RWPE1 (cell line): ENCODE results near the gene IL17C.
"Not testable (repeated sequence)": the region's sequence is repeated elsewhere in the genome, so short reads cannot be mapped to it uniquely, and the experiment has no call there.

Source experiments
- CTCF ChIA-PET: fragments of 350-600 bp; sonication (Branson Sonifier 250); formaldehyde crosslinking; extraction: SDS; loops from one replicate; lab custom pipeline; 2021; lab: Yijun Ruan, JAX
- POLR2A ChIA-PET: fragments of 400-600 bp; formaldehyde crosslinking; extraction: SDS; loops from one replicate; lab custom pipeline; 2020; ENCODE audit warnings: antibody characterized with exemption; ENCODE audit not compliant: low non-redundant PET; lab: Yijun Ruan, JAX
- DNase-seq: peaks from one replicate; pipeline ENCODE4 v3.0.0; 2012; ENCODE audit warnings: low spot score
- H3K27ac ChIP-seq: fragments of 450-650 bp; 2 replicates; pipeline ENCODE4 v1.5.1; 2017
- CTCF ChIP-seq: fragments of 450-650 bp; conservative IDR thresholded peaks from 2 replicates; pipeline ENCODE4 v1.5.1; 2017; ENCODE audit warnings: low read depth, mild to moderate bottlenecking

Gene IL17C

GRCh38 chr16:88606148-88606757 is 32.1 kb upstream of the IL17C start:
- ChIA-PET CTCF (no interaction called here), POLR2A (no interaction called here)
- TF ChIP-seq CTCF = no peak

GRCh38 chr16:88608076-88608475 is 30.3 kb upstream of the IL17C start:
- TF ChIP-seq CTCF = no peak
- CTCF ChIA-PET = interaction anchor here (0.6 kb wide), 1 partner anchor 9 kb away, joined by 6 read pairs; no protein-coding TSS in a partner anchor
- POLR2A ChIA-PET = no interaction called here
- DNase-seq = no peak
- H3K27ac ChIP-seq = no peak overlapping the region

More at GRCh38 chr16:88606148-88606757, 32.1 kb upstream of the IL17C start:
- DNase-seq = no peak
- no peak overlapping the region for H3K27ac ChIP-seq

- H3K27ac ChIP-seq, DNase-seq, POLR2A ChIA-PET: not testable (repeated sequence)
- CTCF ChIA-PET = interaction anchor here (0.6 to 1.1 kb wide), 2 partner anchors 10 to 49 kb away, joined by 3 to 5 read pairs; no protein-coding TSS in a partner anchor
These were observed 28.9 kb upstream of the IL17C start for GRCh38 chr16:88609426-88609825.

- ChIA-PET POLR2A (no interaction called here), CTCF (interaction anchor here (0.6 to 1.1 kb wide), 2 partner anchors 10 to 50 kb away, joined by 3 to 5 read pairs; no protein-coding TSS in a partner anchor)
These were observed 28.3 kb upstream of the IL17C start for GRCh38 chr16:88610080-88610479.

DNA sequence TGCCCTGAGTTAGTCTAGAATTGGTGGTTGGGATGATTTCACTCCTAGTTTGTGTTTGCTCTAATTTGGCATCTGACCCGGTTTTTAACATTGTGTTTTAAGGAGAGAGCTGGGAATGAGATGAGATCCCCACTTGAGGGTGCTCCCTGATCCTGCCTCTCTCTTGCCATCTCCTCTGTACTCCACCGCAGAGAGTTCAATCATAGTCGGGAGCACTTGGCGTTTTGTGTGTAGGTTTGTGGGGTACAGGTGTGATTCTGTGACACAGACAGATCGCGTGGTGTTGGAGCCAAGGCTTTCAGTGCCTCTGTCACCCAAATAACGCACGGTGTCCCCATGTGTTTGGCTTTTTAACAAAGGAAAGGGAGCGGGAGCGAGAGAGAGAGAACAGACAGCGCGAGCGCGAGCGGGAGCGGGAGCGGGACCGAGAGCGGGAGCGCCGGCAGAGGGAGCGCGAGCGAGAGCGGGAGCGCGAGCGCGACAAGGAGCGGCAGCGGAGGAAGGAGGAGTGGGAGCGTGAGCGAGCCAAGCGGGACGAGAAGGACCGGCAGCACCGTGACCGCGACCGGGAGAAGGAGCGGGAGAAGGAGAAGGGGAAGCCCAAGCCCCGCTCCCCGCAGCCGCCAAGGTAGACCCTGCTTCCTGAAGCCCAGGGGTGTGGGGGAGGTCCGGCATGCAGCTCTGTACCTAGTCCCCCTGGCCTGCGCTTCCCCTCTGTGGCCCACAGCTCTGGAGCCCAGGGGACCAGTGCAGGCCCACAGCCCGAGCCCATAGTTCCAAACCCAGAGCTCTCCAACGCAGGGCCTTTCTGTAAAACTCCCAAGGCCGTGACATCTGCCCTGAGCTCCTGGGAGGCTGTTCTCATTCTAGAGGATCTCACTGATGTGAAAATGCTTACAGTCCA is 27.2 kb upstream of the IL17C start:
- ChIA-PET POLR2A (no interaction called here), CTCF (interaction anchor here (0.6 kb wide), 1 partner anchor 157 kb away, joined by 3 read pairs; no protein-coding TSS in a partner anchor)
- TF ChIP-seq CTCF = no peak
- DNase-seq = no peak
- H3K27ac ChIP-seq = no peak overlapping the region

More at GRCh38 chr16:88610080-88610479, 28.3 kb upstream of the IL17C start:
- no peak overlapping the region for H3K27ac ChIP-seq
- no peak for DNase-seq
- TF ChIP-seq CTCF = no peak

GRCh38 chr16:88613293-88613692 is 25.1 kb upstream of the IL17C start:
- POLR2A ChIA-PET = no interaction called here
- no peak for DNase-seq
- H3K27ac ChIP-seq = no peak overlapping the region
- no peak for TF ChIP-seq CTCF
- CTCF ChIA-PET = interaction anchor here (0.7 kb wide), 1 partner anchor 10 kb away, joined by 3 read pairs; no protein-coding TSS in a partner anchor
